ENCODE measurements around the gene ZNF454.

The ZNF454 gene

DNA sequence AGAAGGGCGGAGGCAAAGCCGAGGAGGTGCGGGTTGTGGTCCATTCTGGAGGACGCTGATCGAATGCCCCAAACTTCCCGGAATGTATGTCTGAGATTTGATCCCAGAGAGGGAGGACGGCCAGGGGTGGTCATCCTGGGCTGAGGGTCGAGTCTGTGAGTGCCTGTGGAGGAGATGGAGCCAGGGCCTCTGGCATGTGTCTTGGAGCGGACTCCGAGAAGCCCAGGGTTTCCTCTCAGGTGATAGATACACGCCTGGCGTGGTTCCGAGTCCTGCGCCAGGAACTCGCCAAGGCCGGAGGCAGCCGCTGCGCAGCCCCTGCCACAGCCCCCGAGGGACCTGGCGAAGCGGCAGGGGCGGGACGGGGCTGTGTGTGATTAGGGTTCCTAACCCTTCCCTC, 363 bp downstream of the ZNF454 start:
- H3K27me3 ChIP-seq (replicated peaks) = no peaks in the 10 kb centered on the region
- peak overlapping the region; percentile 71 for H3K4me3 ChIP-seq (ENCODE audit: low read depth, low read length)
- H3K27ac ChIP-seq = peak overlapping the region; percentile 27
- H3K36me3 ChIP-seq (replicated peaks) = no peaks in the 10 kb centered on the region
- in situ Hi-C loops (cut with HindIII; ENCODE audit: low pct_ligation_motif_present, low sequenced_read_pairs) = no loop called here
- DNase-seq = peak; percentile 4
- no peak for TF ChIP-seq CTCF (IDR thresholded peaks at IDR 0.05; ENCODE audit: low read depth, low read length, missing control alignments)

- DNase-seq = no peak
- Histone ChIP-seq H3K36me3 (replicated peaks) (no peaks in the 10 kb centered on the region), H3K4me3 (ENCODE audit: low read depth, low read length) (no peak overlapping the region), H3K27ac (no peak overlapping the region), H3K27me3 (replicated peaks) (no peaks in the 10 kb centered on the region)
- in situ Hi-C loops (cut with HindIII; ENCODE audit: low pct_ligation_motif_present, low sequenced_read_pairs) = no loop called here
- TF ChIP-seq CTCF (IDR thresholded peaks at IDR 0.05; ENCODE audit: low read depth, low read length, missing control alignments) = no peak
Observed at GRCh38 chr5:178965465-178966055, 24.6 kb downstream of the ZNF454 start.

- in situ Hi-C loops (cut with HindIII; ENCODE audit: low pct_ligation_motif_present, low sequenced_read_pairs) = no loop called here
- Histone ChIP-seq H3K36me3 (replicated peaks) (no peaks in the 10 kb centered on the region), H3K27ac (no peak overlapping the region), H3K4me3 (ENCODE audit: low read depth, low read length) (no peak overlapping the region), H3K27me3 (replicated peaks) (no peaks in the 10 kb centered on the region)
- TF ChIP-seq CTCF (IDR thresholded peaks at IDR 0.05; ENCODE audit: low read depth, low read length, missing control alignments) = no peak
- no peak for DNase-seq
Observed at GRCh38 chr5:178981381-178981780, 40.4 kb downstream of the ZNF454 start.

DNA sequence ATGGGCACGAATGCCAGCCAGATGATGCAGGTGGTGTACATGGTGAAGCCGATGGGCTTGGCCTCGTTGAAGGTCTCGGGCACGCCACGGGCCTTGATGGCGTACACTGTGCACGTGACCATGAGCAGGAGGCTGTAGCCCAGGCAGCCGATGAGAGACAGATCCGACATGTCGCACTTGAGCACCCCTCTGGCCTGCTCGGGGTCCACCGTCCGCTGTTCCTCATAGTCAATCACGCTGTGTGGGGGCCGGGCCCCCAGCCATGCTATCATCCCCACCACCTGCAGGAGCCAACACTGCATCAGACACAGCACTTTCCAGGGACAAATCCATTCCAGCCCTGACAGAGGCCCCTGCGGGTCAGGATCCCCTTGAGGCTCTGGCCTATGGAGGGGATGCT, 41.9 kb downstream of the ZNF454 start:
- no peak overlapping the region for H3K27ac ChIP-seq
- no peak for TF ChIP-seq CTCF (IDR thresholded peaks at IDR 0.05; ENCODE audit: low read depth, low read length, missing control alignments)
- no peaks in the 10 kb centered on the region for H3K27me3 ChIP-seq (replicated peaks)
- H3K4me3 ChIP-seq (ENCODE audit: low read depth, low read length) = no peak overlapping the region
- no peak for DNase-seq
- H3K36me3 ChIP-seq (replicated peaks) = no peaks in the 10 kb centered on the region
- in situ Hi-C loops (cut with HindIII; ENCODE audit: low pct_ligation_motif_present, low sequenced_read_pairs) = no loop called here

DNA sequence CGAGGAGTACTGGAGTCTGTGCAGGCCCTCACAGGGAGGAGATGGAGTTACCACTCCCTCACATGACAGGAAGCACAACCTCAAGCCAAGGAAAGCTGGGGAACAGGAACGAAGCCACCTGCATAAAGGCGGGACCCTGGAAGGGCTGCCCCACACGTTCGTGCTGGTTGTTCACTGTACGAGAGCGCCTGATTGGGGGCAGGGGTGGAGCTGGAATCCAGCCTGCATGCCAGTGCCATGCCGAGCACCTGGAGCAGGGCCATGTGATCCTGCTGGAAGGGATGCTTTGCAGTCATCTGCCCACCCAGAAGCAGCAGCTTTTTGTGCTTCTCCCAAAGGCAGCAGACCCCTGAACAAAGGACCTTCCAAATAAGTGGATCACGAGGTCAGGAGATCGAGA, 42.7 kb downstream of the ZNF454 start:
- H3K36me3 ChIP-seq (replicated peaks) = no peaks in the 10 kb centered on the region
- TF ChIP-seq CTCF (IDR thresholded peaks at IDR 0.05; ENCODE audit: low read depth, low read length, missing control alignments) = no peak
- in situ Hi-C loops (cut with HindIII; ENCODE audit: low pct_ligation_motif_present, low sequenced_read_pairs) = no loop called here
- no peak overlapping the region for H3K4me3 ChIP-seq (ENCODE audit: low read depth, low read length)
- no peaks in the 10 kb centered on the region for H3K27me3 ChIP-seq (replicated peaks)
- no peak for DNase-seq
- H3K27ac ChIP-seq = no peak overlapping the region
